Smooth muscle cell of the coronary artery (primary cell): ENCODE measurements around the gene DCDC2. TPM values are rescaled to one million over a fixed set of nuclear protein-coding genes. Genes with fewer than 3 reads are reported as not detected.

Experiments used
- total RNA-seq: library from RNA; depleted of rRNA; stranded (reverse); fragments of >200 nt; gene quantifications from 2 replicates; pipeline ENCODE4 v1.2.3, GENCODE V29; 2014; ENCODE audit warnings: low replicate concordance

DCDC2 gene
- 0.15 TPM in 1 of 2 replicates, not detected in the other for total RNA-seq

DNA sequence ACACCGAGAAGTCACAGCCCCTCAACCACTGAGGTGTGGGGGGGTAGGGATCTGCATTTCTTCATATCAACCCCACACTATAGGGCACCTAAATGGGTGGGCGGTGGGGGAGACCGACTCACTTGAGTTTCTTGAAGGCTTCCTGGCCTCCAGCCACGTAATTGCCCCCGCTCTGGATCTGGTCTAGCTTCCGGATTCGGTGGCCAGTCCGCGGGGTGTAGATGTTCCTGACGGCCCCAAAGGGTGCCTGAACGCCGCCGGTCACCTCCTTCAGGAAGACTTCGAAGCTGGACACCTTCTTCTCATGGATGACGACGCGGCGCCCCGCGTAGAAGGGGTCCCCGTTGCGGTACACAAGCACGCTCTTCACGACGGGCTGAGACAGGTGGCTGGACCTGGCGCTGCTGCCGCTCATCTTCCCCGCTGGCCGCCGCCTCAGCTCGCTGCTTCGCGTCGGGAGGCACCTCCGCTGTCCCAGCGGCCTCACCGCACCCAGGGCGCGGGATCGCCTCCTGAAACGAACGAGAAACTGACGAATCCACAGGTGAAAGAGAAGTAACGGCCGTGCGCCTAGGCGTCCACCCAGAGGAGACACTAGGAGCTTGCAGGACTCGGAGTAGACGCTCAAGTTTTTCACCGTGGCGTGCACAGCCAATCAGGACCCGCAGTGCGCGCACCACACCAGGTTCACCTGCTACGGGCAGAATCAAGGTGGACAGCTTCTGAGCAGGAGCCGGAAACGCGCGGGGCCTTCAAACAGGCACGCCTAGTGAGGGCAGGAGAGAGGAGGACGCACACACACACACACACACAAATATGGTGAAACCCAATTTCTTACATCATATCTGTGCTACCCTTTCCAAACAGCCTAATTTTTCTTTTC is at the start of gene DCDC2:
TSS of gene DCDC2 (minus strand) at position 724 of the 883 bp plus-strand sequence. CDS start at position 415, 309 bp downstream.

DNA sequence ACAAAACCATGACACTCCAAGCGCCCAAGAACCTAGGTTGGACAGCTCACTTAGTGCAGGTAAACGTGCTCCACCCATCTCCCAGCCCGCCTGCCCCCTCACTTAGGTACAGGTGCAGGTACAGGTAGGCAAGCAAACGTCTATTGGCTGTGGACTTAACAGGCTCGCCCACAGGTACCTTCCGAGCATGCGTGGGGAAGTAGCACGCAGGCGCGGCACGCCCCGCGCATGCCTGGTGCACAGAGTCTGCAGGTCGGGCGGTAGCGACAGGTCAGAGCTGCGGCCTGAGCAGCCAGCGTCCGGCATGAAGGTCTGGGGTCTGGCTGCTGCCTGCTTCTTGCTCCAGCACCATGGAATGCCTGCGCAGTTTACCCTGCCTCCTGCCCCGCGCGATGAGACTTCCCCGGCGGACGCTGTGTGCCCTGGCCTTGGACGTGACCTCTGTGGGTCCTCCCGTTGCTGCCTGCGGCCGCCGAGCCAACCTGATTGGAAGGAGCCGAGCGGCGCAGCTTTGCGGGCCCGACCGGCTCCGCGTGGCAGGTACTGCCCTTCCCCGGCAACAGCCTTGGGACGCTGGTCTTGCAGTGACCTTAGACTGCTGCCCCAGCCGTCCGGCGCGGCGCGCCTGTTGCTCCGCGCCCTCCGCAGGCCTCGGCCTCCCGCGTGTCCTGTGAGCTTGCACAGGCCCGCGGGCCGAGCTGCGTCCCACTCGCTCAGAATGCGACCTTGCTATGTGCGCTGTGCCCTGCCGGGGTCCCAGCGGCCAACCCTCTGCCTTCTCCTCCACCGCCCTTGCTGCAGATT is 45.0 kb upstream of the DCDC2 start, which contains the start of gene MRS2:
TSS of gene MRS2 (plus strand) at position 240 of the 804 bp plus-strand sequence. CDS start at position 351, 111 bp downstream.

DNA sequence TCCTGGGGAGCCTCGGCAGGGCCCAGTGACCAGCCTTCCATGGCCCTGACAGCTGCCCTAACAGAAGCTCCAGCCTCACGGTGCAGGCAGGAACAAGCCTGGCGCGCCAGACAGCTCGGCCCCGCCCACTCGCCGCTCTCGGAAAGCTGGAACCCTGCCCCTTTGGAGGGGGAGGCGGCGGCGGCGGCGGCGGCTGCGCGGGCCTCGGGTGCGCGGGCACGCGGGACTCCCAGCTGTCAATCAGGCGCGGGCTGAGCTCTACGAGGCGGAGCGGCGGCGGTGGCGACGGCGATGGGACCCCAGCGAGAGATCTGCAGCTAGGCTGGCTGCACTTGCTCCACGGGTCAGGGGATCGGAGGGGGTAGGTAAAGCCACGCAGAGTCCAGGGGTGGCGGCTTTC is 231.9 kb downstream of the DCDC2 start, which contains the start of gene NRSN1:
TSS of gene NRSN1 (plus strand) at position 236 of the 400 bp plus-strand sequence. CDS start 8,113 bp downstream, outside the sequence.

Other genes starting within 250 kb of the DCDC2 start
- gene NRSN1, start 231.8 kb downstream of the DCDC2 start, total RNA-seq, result not detected in 2 replicates
- 6.8 and 13.5 TPM in 2 replicates for gene MRS2, start 44.9 kb upstream of the DCDC2 start, total RNA-seq
- under 0.01 and 0.53 TPM in 2 replicates for gene GPLD1, start 131.5 kb upstream of the DCDC2 start, total RNA-seq
- 0.82 and 1.7 TPM in 2 replicates for gene ALDH5A1, start 136.9 kb upstream of the DCDC2 start, total RNA-seq